Breast epithelium (tissue), 4 donors: Measurements from ENCODE around the gene SYT7. TPM values are rescaled to one million over a fixed set of nuclear protein-coding genes. Genes with fewer than 3 reads are reported as not detected.

Experiments
- DNase-seq, 2 donors: peaks; one replicate each; pipeline ENCODE4 v3.0.0-alpha.2; 2019; ENCODE audit warnings: low spot score in 2 of 2
- H3K27ac ChIP-seq, 2 donors: fragments of 200-600 bp; sonication (generic) in 1 of 2; one replicate each; pipeline ENCODE4 v1.5.1; 2016 to 2019; ENCODE audit warnings: mild to moderate bottlenecking in 1 of 2
- H3K27me3 ChIP-seq, 2 donors: fragments of 200-600 bp; sonication (generic) in 1 of 2; one replicate each; pipeline versions ENCODE4 v1.5.1 to v1.6.0; 2017 to 2019; ENCODE audit warnings: control low read depth in 1 of 2, mild to moderate bottlenecking in 1 of 2
- H3K36me3 ChIP-seq: fragments of 200-600 bp; one replicate; pipeline ENCODE4 v1.5.1; 2019
- H3K4me1 ChIP-seq, 2 donors: fragments of 200-600 bp; sonication (generic); one replicate each; pipeline ENCODE4 v1.5.1; 2016 to 2019; ENCODE audit warnings: control low read depth in 1 of 2
- H3K4me3 ChIP-seq, 3 donors: fragments of 200-600 bp; sonication (generic); 1 replicate in 2 of 3; 2 replicates in 1 of 3; pipeline ENCODE4 v1.5.1; 2016 to 2019; ENCODE audit warnings: mild to moderate bottlenecking in 3 of 3, moderate library complexity in 2 of 3
- H3K9me3 ChIP-seq, 2 donors: fragments of 200-600 bp; sonication (generic) in 1 of 2; one replicate each; pipeline ENCODE4 v1.5.1; 2016 to 2019; ENCODE audit warnings: control low read depth in 1 of 2
- CTCF ChIP-seq, 3 donors: fragments of 450-650 bp; IDR thresholded peaks; one replicate each; pipeline ENCODE4 v1.5.1; 2016 to 2017; ENCODE audit warnings: antibody characterized with exemption in 3 of 3, mild to moderate bottlenecking in 3 of 3, moderate library complexity in 3 of 3
- POLR2A ChIP-seq: fragments of 450-650 bp; IDR thresholded peaks from one replicate; pipeline ENCODE4 v1.6.1; 2016; ENCODE audit warnings: antibody characterized with exemption, mild to moderate bottlenecking, moderate library complexity
- POLR2AphosphoS5 ChIP-seq, 3 donors: sonication (generic); formaldehyde crosslinking; IDR thresholded peaks; one replicate each; pipeline ENCODE4 v1.6.1; 2017; ENCODE audit warnings: antibody characterized with exemption in 3 of 3
- intact Hi-C: fragments of 100-400 bp; cut with DNase I; formaldehyde crosslinking; loops from one replicate; pipeline ENCODE4 v1.15.1; 2023; ENCODE audit warnings: low total_unique reads
- total RNA-seq, 3 donors: library from RNA; depleted of rRNA; stranded (reverse); fragments of >200 nt; gene quantifications; one replicate each; pipeline ENCODE4 v1.1.0, GENCODE V29; 2016

Gene SYT7
- total RNA-seq, 3 donors from 2014 or later: 1.9 to 11.7 (median 10.8) TPM

GRCh38 chr11:61596542-61596941 lies 15.7 kb upstream of the SYT7 start:
- Histone ChIP-seq H3K27me3 (no peaks in the 10 kb centered on the region), H3K9me3 (no peaks in the 10 kb centered on the region), H3K4me1 (peaks cover 4 to 7% of the 10 kb centered on the region in 2 donors), H3K4me3 (no peak overlapping the region), H3K36me3 (no peaks in the 10 kb centered on the region), H3K27ac (peak overlapping the region; percentile 70 to 89)
- TF ChIP-seq CTCF (IDR thresholded peaks at IDR 0.05): no peak
- TF ChIP-seq POLR2A: no peak
- TF ChIP-seq POLR2AphosphoS5 (IDR thresholded peaks at IDR 0.05): no peak
- intact Hi-C loops: no loop called here
- no peak for DNase-seq

- no peaks in the 10 kb centered on the region for H3K9me3 ChIP-seq
- TF ChIP-seq POLR2A: no peak
- no peak for TF ChIP-seq CTCF (IDR thresholded peaks at IDR 0.05)
- no peak for TF ChIP-seq POLR2AphosphoS5 (IDR thresholded peaks at IDR 0.05)
- no peaks in the 10 kb centered on the region for H3K36me3 ChIP-seq
- H3K4me3 ChIP-seq: peak overlapping the region in 1 of 3 donors; percentile 22
- intact Hi-C loops: no loop called here
- H3K4me1 ChIP-seq: peaks cover 4 to 7% of the 10 kb centered on the region in 2 donors
- DNase-seq: no peak
- peak overlapping the region; percentile 70 to 89 for H3K27ac ChIP-seq
- no peaks in the 10 kb centered on the region for H3K27me3 ChIP-seq
Observed at GRCh38 chr11:61594907-61595257, 14.0 kb upstream of the SYT7 start.

- no peak overlapping the region for H3K27ac ChIP-seq
- intact Hi-C loops: no loop called here
Observed at GRCh38 chr11:61593151-61593550, 12.3 kb upstream of the SYT7 start.

GRCh38 chr11:61592176-61592575 lies 11.3 kb upstream of the SYT7 start:
- Histone ChIP-seq H3K27ac (no peak overlapping the region), H3K27me3 (no peaks in the 10 kb centered on the region), H3K9me3 (no peaks in the 10 kb centered on the region), H3K36me3 (no peaks in the 10 kb centered on the region), H3K4me3 (no peak overlapping the region), H3K4me1 (peaks cover 4 to 16% of the 10 kb centered on the region in 2 donors)
- intact Hi-C loops: no loop called here
- no peak for TF ChIP-seq CTCF (IDR thresholded peaks at IDR 0.05)
- no peak for TF ChIP-seq POLR2AphosphoS5 (IDR thresholded peaks at IDR 0.05)
- TF ChIP-seq POLR2A: no peak
- no peak for DNase-seq

More at GRCh38 chr11:61593151-61593550, 12.3 kb upstream of the SYT7 start:
- no peaks in the 10 kb centered on the region for H3K36me3 ChIP-seq
- no peaks in the 10 kb centered on the region for H3K9me3 ChIP-seq
- H3K27me3 ChIP-seq: no peaks in the 10 kb centered on the region
- TF ChIP-seq POLR2A (no peak), POLR2AphosphoS5 (IDR thresholded peaks at IDR 0.05) (no peak), CTCF (IDR thresholded peaks at IDR 0.05) (no peak)
- peaks cover 4 to 13% of the 10 kb centered on the region in 2 donors for H3K4me1 ChIP-seq
- no peak overlapping the region for H3K4me3 ChIP-seq
- DNase-seq: no peak

- Histone ChIP-seq H3K9me3 (no peaks in the 10 kb centered on the region), H3K4me3 (no peak overlapping the region), H3K4me1 (peaks cover 4 to 13% of the 10 kb centered on the region in 2 donors), H3K36me3 (no peaks in the 10 kb centered on the region), H3K27ac (no peak overlapping the region), H3K27me3 (no peaks in the 10 kb centered on the region)
- intact Hi-C loops: no loop called here
- no peak for TF ChIP-seq POLR2AphosphoS5 (IDR thresholded peaks at IDR 0.05)
- no peak for TF ChIP-seq CTCF (IDR thresholded peaks at IDR 0.05)
- no peak for TF ChIP-seq POLR2A
- no peak for DNase-seq
Observed at GRCh38 chr11:61589961-61590360, 9.1 kb upstream of the SYT7 start.
